Urothelium cell line (cell line): Measurements from ENCODE around the gene DIP2B.
"Not testable (repeated sequence)": the region's sequence is repeated elsewhere in the genome, so short reads cannot be mapped to it uniquely, and the experiment has no call there.

Experiments
- DNase-seq: peaks from one replicate; pipeline ENCODE4 v3.0.0; 2011; ENCODE audit warnings: low spot score, mixed read lengths
- FAIRE-seq: peaks from 2 replicates; lab custom pipeline; 2011; peaks lifted over from hg19 to GRCh38; lab: Jason Lieb, UNC

The DIP2B gene, protein sequence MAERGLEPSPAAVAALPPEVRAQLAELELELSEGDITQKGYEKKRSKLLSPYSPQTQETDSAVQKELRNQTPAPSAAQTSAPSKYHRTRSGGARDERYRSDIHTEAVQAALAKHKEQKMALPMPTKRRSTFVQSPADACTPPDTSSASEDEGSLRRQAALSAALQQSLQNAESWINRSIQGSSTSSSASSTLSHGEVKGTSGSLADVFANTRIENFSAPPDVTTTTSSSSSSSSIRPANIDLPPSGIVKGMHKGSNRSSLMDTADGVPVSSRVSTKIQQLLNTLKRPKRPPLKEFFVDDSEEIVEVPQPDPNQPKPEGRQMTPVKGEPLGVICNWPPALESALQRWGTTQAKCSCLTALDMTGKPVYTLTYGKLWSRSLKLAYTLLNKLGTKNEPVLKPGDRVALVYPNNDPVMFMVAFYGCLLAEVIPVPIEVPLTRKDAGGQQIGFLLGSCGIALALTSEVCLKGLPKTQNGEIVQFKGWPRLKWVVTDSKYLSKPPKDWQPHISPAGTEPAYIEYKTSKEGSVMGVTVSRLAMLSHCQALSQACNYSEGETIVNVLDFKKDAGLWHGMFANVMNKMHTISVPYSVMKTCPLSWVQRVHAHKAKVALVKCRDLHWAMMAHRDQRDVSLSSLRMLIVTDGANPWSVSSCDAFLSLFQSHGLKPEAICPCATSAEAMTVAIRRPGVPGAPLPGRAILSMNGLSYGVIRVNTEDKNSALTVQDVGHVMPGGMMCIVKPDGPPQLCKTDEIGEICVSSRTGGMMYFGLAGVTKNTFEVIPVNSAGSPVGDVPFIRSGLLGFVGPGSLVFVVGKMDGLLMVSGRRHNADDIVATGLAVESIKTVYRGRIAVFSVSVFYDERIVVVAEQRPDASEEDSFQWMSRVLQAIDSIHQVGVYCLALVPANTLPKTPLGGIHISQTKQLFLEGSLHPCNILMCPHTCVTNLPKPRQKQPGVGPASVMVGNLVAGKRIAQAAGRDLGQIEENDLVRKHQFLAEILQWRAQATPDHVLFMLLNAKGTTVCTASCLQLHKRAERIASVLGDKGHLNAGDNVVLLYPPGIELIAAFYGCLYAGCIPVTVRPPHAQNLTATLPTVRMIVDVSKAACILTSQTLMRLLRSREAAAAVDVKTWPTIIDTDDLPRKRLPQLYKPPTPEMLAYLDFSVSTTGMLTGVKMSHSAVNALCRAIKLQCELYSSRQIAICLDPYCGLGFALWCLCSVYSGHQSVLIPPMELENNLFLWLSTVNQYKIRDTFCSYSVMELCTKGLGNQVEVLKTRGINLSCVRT (N-terminal part only)

DNA sequence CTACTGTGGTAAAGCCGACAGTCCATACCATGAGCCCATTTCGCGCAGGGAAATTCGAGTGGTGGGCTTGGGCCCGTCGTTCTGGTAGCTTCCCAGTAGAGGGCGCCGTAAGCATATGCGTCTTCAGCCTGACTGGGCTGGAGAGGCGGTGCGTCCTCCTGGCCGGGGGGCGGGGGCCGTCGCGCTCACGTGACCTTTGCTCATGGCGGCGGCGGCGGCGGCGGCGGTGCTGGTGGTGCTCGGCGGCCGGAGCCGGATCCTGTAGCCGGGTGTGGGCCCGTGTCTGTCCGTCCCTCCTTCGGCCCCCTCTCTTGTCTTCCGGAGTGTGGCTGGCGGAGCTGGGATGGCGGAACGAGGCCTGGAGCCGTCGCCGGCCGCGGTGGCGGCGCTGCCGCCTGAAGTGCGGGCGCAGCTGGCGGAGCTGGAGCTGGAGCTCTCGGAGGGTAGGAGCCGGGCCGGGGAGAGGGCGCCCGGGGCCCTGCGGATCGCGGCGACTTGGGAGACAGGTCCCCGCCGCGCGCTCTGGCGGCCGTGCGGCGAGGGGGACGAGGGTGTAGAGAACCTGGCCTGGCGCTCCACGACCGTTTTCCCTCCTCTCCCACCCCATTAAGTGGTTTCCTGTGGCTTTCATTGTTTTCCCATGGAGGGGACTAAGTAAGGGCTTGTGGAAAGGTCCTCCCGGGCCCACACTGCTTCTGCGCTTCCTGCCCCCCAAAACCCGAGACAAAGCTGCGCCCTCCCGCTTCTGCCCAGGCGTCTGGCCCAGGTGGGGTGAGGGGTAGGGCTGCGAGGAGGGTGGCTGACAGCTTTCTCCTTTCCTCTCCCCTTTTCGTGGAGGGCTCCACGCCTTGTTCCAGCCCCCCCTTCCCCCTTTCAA is at the start of gene DIP2B:
Gene DIP2B, plus strand, starts transcription at position 188 of the 877 bp plus-strand sequence. Its CDS starts 156 bp downstream, at position 344.
- DNase-seq: peak; percentile 92
- no peak for FAIRE-seq

DNA sequence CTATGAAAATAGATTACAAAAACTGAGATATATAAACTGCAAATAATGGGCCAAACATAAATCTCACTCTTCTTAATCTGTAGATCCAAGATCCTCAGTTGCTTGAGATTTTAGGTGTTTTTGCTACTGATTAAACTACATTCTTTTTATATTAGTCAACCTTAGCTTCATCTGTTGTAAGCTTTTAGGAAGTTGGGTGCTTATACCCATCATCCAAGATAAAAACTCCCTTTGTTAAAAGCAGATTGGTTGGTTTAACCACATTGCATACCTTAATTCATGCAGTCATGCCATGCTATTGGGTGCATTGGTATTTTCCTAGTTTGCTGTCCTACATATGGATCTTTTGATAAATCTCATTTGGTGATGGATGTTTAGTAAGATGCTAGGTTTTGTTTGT is 46.2 kb upstream of the DIP2B start:
- DNase-seq (no peak), FAIRE-seq (no peak)

DNA sequence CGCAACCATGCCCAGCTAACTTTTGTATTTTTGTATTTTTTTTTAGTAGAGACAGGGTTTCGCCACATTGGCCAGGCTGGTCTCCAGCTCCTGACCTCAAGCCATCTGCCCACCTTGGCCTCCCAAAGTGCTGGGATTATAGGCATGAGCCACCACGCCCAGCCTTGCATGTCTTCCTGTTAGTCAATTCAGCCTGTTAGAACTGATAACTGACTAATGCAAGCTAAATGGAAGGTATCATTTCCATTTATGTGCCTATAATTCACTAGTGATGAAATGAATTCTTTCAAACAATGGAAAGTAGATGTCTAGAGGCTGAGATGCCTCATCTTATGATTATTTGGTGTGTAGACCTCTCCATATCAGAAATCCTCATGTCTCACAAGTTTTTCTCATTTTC is 37.3 kb upstream of the DIP2B start:
- DNase-seq (no peak), FAIRE-seq (no peak)

- FAIRE-seq (no peak), DNase-seq (no peak)
Measured at GRCh38 chr12:50477241-50477832, 27.4 kb upstream of the DIP2B start.

GRCh38 chr12:50482571-50482970 is 22.2 kb upstream of the DIP2B start:
- no peak for FAIRE-seq
- no peak for DNase-seq

- no peak for FAIRE-seq
- no peak for DNase-seq
Measured at GRCh38 chr12:50483488-50483887, 21.3 kb upstream of the DIP2B start.

- FAIRE-seq (no peak), DNase-seq (no peak)
Measured at GRCh38 chr12:50488801-50489200, 16.0 kb upstream of the DIP2B start.

DNA sequence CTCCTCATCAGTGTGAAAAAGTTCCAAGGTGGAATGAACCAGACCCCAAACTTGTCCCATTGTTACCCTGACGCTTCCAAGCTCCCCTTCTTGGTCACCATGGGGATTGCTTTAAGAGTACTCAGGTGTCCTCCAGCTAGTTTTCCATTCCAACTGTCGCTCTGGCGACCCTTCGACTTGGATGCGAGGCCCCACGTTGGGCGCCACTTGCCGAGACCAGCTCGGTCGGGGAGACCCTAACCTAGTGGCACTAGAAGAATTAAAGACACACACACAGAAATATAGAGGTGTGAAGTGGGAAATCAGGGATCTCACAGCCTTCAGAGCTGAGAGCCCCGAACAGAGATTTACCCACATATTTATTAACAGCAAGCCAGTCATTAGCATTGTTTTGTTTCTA is 6.7 kb upstream of the DIP2B start:
- not testable (repeated sequence) for DNase-seq, FAIRE-seq

GRCh38 chr12:50505675-50506530 is 1.1 kb downstream of the DIP2B start:
- FAIRE-seq: no peak
- no peak for DNase-seq

GRCh38 chr12:50506753-50507473 is 2.1 kb downstream of the DIP2B start:
- DNase-seq: no peak
- FAIRE-seq: no peak

- DNase-seq (no peak), FAIRE-seq (no peak)
Measured at GRCh38 chr12:50507474-50507838, 2.7 kb downstream of the DIP2B start.

GRCh38 chr12:50507930-50508329 is 3.1 kb downstream of the DIP2B start:
- FAIRE-seq (no peak), DNase-seq (no peak)

DNA sequence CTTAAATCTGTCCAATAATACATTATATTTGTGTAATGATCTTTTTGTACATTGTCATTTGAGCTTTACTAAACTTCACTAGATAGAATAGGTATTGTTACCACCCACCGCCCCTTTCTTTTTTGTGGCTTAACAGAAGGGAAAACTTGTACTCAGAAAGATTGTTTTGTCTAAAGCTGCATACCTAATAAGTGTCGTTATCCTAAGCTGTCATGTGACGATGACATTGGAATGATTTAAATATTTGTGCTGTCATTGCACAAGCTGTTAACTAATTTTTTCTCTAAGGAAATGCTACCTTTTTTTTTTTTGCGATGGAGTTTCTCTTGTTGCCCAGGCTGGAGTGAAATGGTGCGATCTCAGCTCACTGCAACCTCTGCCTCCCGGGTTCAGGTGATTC is 3.6 kb downstream of the DIP2B start:
- DNase-seq: no peak
- FAIRE-seq: no peak

DNA sequence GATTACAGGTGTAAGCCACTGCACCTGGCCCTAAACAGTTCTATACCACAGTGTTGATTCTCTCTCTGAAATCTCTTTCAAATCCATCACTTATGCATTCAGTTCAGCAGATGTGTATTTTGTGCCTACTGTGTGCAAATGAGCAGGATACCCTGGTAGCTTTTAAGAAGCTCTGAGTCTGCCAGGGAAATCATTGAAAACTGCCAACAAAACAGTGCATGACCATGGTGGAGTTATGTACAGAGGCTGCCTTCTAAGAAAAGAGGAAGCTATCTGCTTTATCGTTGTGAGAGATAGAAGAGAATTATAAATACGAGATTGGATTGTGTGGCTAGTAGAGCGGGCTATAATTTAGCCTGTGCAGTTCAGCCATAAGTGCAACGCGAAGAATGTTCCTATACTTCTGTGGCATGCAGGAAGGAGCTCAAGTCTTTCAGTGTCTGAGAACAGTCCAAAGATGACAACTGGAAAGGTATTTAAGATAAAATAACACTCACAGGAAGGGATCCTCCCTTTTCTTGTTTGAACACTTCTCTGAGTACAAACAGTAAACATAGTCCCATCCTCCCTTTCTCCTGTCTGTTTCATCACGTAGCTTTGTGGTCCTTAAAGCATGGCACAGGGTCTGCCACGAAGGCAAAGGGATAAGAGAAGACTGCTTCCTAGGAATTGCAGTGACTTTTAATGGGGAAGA is 4.3 kb downstream of the DIP2B start:
- no peak for FAIRE-seq
- DNase-seq: no peak

GRCh38 chr12:50514526-50515276 is 9.9 kb downstream of the DIP2B start:
- FAIRE-seq (no peak), DNase-seq (no peak)

- no peak for DNase-seq
- FAIRE-seq: no peak
Measured at GRCh38 chr12:50515587-50515986, 10.8 kb downstream of the DIP2B start.
